ENCODE results near the gene PTGES.

- TF ChIP-seq SIN3A (IDR thresholded peaks at IDR 0.05; ENCODE audit: borderline replicate concordance, insufficient read depth, low read length) (no peak), POLR2AphosphoS5 (IDR thresholded peaks at IDR 0.05; ENCODE audit: low read depth, low read length) (no peak), REST (IDR thresholded peaks at IDR 0.05; ENCODE audit: insufficient read depth in 1 of 2, low read depth in 2 of 2, low read length in 2 of 2) (0 out of 4 replicates have a peak, but pooled peaks of 1 of the 2 experiments have one; percentile 21), TAF1 (IDR thresholded peaks at IDR 0.05; ENCODE audit: borderline replicate concordance, insufficient read depth, low read length) (no peak), FOXP2 (optimal IDR thresholded peaks at IDR 0.05; ENCODE audit: borderline replicate concordance, extremely low read depth, extremely low read length, insufficient read depth) (no peak)
These were observed 26.3 kb downstream of the PTGES start for GRCh38 chr9:129726322-129727160.

Measured in PFSK-1 (cell line).